SKM-1 treated with dmso at 0.1 percent for 144 hours (cell line): ENCODE results near the gene SLAMF9.

Source experiments
- DNase-seq: peaks from one replicate; lab custom pipeline; 2025; ENCODE audit not compliant: unreplicated experiment; lab: John Stamatoyannopoulos, UW

SLAMF9 gene

DNA sequence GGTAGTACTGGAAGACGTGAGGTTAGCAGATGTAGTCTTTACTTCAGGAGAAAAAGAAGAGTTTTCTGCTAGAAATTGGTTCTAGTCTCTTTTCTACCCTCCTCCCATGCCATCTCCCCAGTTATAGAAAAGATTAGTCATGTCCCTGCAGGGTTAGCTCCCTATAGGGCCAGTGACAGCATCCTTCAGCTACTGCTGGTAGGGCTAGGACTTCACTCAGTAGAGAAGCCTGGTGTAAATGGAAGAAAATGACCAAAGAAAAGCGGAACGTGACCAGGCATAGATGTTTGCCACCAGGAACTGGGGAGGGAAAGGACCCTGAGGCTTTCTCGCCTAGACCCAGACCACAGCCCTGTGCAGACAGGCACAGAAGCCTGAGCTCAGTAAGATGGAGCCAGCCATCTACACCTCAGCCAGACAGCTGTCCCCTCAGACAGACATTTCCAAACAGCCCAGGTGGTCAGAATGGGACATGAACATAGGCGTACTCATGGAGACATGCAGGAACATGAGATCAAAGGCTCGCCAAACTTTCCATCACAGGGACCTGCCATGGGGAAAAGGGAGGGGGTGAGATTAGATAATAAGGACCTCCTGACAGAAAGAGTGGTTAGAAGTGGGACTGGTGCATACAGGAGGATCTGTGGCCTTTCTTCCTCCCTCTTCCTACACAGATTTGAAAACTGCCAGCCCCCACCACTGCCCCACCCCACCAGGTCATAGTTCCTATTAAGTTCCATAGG is 23.5 kb upstream of the SLAMF9 start:
- DNase-seq, result no peak

DNA sequence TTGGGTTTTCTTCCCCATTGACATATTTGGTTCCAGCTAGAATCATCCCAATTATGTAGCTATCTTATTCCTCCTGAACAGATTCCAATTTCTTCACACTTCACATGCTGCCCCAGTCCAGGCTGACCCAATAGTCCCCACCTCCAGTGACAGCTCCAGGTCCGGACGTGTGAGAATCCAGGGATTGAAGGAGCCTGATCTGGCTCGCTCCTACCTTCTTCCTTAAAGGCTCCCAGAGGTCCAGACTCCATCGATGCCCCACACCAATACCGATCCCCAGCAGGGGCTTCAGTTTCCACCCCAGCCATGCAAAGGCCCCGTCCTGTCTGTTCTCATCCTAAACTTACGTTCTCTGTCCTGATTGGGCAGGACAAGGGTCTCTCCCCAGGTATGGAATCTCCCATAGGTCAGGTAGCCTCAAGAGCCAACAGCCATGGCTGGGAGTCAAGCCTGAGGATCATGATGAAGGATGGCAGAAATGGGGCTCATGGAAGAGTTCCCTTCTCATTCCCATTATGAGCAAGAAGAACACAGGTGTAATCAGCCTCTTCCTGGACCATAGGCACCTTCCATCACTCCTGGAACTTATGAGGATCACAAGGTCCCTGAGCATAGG is 20.4 kb upstream of the SLAMF9 start:
- no peak for DNase-seq

DNA sequence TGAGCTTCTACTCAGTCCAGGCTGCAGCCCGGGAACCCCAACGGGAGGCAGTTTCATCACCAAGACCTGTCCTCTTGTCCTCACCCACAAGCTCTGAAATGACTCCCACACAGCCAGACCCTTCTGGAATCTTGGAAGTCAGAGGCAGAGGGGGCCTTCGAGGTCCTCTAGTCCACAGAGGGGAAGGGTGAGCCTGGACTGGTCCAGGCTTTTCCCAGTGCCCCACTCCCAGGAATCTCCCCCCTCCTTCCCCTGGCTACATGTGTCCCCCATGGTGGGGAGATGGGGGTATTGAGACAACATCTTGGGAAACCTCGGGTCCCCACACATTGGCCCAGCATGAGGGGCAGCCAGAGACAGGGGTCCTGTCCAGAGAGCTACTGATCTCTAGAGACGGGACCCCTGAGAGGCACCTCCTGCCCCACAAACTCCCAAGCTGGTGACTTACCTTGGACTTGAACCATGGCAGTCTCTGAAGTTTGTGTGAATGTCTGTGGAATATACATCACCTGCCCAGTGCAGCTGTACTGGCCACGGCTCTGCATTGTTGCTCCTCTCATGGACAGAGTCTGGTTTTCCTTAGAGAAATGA is 19.4 kb upstream of the SLAMF9 start:
- DNase-seq, result no peak

DNA sequence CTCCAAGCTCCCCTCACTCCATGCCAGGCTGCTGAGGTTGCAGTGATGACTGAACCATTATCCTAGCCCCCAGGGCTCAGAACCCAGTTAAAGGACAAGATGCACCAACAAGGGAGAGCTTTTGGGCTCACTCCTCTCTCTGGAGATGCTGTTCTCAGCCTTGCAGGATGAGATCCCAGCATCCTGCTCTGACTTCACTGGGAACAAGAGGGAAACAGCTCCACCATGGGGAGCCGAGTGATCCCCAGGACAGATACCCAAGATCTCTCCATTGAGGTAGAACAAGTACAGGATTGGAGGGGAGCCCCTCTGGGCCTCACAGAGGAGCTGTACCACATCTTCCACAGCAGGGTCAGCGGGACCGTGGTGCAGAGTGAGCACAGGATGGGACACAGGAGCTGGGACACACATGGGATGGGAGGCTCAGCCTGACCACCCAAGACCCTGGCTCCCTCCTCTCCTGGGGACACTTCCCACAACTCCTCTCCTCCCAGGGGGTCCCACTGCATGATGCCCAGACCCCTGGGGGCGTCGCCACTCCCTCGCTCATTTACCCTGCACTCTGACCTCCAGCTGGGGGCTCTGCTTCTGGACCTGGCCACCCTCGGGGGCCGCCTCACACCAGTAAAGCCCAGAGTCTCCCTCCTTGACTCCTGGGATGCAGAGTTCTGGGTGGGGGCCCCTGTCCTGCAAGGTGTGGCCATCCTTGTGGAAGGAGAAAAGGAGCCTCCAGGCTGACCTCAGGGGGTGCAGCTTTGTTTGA is 18.6 kb upstream of the SLAMF9 start:
- no peak for DNase-seq

DNA sequence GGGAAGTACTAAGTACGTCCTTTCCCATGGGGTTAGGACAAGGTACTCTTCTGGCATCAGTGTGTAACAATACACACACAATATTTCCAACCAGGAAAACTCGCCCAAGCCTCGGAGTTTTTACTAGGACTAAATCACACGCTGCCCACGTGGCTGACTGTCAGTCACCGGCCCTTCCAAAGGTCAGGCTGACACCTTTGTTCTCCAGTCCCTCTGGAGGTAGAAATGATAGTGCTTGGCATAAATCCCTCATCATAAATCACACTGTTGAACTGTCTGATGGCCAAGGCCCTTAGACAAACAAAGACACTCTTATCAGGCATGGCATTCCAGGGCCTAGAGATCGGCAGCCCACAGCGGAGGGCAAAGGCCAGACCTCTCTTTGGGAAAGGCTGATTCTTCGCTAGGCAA is 16.9 kb upstream of the SLAMF9 start:
- DNase-seq, result no peak

DNA sequence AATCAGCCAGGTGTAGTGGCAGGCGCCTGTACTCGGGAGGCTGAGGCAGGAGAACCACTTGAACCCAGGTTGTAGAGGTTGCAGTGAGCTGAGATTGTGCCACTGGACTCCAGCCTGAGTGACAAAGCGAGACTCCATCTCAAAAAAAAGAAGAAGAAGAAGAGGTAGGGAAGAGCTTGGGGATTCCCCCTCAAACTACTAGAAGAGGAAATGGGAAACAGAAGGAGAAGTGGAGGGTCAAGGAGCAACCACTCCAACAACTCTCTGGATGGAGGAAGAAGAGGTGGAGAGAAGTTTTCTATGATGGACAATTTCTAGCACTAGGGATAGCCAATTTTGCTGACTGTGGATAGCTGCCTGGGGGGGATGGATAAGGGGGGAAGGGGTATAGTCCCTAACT is 14.9 kb upstream of the SLAMF9 start:
- DNase-seq, result no peak

DNA sequence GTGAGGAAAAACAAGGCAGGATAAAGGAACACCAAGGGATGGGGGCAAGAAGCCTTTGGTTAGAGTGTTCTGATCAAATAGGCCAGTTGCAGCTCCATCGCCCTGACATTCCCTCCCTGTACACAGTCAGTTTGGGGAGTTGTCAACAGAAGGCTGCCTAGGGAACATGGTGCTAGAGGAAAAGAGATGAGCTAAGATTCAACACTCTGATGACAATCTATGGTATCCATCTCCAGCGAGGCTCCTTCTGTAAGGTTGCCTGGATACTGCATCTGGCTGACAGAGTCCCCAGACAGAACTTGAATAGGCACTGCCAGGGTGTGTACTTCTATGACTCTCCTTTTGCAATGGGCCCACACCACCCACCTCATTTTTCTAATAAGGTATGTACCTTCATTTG is 11.2 kb upstream of the SLAMF9 start:
- DNase-seq, result no peak

DNA sequence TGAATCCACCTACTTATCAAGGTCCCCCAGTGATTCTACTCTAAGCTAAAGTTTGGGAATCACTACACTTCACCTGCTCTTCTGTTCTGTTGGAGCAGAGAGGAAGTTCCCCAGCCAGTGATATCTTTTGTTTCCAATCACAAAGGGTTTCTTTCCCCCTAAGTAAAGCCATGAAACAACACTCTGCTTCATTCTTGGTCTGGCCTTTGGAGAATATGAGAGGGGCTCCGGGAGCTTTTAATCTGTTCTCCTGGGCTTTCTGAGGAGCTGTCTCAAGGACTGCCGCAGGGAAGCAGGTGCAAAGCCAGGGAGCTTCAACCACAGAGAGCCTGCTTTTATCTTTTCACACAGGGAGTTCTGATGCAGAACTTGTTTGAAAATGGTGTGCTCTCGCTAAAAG is 10.1 kb upstream of the SLAMF9 start:
- DNase-seq, result no peak

DNA sequence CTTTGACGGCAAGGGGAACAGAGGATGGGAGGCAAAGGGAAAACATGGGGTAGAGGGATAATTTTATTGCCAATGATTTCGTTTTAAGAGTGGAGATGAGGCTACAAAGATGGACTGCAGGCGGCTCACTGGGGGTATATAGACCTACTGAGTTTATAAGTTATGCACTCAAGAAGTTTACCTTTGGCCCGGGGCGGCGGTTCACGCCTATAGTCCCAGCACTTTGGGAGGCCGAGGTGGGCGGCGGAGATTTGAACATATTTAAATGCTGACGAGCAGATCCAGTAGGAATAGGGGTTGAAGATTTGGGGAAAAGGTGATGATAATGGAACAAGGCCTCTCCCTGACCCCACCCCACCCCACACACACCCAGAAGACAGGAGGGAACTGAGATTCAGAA is 8.1 kb upstream of the SLAMF9 start:
- DNase-seq, result no peak

DNA sequence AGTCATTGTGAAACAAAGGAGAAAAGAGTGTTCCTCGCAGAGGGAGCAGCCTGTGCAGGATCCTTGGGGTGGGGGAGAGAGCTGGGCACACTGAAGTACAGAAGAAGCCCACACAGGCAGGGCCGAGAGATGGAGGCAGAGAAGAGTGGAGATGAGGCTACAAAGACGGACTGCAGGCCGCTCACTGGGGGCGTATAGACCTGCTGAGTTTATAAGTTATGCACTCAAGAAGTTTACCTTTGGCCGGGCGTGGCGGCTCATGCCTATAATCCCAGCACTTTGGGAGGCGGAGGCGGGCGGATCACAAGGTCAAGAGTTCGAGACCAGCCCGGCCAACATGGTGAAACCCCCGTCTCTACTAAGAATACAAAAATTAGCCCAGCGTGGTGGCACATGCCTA is 7.6 kb upstream of the SLAMF9 start:
- no peak for DNase-seq

DNA sequence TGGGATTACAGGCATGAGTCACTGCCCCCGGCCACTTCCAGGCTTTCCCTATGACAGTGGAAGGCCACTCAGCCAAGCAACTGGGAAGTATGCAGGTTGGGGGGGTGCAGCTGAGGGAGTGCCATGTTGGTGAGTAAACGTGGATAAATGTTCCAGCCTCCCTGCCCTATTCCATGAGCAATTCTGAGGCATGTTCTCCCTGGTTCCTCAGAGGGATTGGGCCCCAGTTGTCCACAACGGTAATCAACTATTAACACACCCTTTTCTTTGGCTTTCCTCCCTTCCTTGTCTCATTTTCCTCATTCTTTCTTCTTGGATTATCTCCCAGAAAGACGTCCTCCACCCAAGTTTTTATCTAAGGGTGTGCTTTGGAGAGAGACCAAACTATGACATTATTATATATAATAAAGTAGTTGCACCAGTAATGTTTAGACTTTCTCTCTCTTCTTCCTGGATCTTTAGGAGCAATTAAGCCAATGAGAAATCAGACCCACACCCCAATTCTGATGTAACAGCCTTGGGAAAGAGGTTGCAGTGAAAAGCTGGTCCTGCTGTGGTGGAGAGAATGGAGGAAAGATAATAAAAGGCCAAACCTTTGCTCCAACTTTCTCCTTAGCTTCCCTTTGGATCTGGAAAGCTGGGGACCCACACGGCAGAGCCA is 6.8 kb upstream of the SLAMF9 start:
- no peak for DNase-seq

DNA sequence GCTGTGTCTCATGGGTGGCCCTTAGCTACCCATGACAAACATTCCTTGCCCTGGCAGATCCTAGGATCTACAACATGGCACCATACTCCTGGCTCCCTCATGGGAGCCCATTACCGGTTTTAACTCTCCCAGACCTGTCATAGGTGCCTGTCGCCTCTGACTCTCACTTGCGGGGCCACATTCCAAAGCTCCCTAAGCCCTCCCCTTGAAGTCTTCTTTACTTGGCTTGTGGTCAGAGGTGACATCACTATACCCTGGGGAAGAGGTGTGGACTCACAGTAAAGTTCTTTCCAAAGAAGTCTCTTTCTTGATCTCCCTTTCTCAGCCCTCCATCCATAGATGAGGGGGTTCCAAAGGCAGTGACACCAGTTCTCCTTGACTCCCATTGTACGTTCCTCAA is 5.4 kb upstream of the SLAMF9 start:
- DNase-seq, result no peak

DNA sequence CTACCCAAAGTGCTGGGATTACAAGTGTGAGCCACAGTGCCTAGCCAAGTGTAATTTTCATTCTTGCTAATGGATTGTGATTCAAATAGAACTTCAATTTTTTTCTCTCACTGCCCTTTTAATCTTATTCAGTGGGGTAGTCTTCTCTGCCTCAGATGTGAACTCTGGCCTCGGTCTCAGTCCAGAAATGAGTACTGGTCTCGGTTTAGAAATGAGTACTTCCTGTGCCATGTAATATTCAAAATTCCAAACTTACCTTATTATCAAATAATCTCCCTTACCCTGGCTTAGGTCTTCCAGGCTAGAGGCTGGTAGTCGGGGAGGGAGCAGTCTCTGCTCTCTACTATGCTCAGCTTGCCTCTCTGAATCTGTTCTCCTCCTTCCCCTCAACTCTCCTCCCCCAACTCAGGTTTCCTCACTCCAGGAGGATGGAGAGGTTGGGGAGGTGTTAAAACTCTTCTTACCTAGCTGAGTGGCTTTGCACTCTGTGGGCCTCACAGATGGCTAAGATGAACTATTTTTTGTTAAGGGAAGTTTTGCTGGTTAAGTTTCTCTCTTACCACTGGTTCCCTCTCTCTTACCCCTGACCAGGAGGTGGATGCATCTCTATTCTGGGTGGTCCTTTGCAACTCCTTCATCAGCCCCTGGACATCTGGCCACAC is 4.8 kb upstream of the SLAMF9 start:
- no peak for DNase-seq

DNA sequence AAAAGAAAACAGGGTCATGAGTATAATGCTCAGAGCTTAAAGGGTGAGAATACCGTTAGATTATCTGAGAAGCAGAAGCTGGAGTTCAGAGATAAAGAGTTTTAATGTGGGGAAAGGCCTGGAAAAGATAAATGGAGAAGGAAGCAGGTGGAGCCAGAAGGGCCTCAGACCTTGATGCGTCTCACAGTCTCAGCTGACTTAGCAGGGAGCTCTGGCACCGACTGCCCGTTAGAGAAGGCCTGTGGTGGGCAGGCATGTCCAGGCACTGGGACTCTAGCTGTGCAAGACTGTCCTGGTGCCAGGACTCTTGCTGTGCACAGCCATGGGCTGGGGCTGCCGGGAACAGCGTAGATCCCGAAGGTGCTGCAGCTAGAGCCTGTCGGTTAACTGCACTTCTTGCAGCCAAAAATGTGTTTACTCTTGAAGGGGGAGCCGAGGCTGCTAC is 3.8 kb upstream of the SLAMF9 start:
- no peak for DNase-seq

DNA sequence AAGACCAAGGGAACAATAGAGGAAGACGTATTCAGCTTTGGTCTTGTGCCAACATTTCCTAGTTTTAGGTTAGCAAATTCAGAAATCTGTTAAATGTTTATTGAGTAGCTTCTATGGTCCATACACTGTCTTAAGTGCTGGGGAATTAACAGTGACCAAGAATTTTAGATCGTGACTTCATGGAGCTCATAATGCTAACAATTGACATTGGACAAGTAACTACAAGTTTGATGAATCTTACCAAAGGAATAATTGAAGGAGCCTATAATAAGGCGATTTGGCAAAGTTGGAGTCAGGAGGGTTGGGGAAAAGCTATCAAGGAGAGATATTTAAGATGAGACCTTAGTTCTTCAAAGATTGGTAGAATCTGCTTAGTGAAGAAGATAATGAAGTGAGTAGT is 1.4 kb upstream of the SLAMF9 start:
- DNase-seq, result no peak

DNA sequence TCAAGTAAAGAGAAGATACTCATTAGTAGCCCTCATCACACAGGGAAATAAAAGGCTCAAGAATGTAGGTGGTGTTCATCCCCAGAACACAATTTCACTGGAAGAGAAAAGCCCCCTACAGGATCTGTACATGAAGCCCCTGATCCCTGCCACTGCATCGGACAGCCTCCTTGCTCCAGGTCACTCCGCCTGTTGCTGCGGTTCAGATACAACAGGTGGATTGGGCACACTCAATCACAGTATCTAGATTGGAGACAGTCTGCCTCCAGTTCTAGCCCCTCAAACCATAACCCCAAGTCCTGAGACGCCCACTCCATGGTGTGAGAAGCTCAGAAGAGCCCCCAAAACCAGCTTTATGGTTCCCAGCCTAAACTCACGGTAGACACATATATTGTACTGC is 1.1 kb downstream of the SLAMF9 start:
- no peak for DNase-seq

DNA sequence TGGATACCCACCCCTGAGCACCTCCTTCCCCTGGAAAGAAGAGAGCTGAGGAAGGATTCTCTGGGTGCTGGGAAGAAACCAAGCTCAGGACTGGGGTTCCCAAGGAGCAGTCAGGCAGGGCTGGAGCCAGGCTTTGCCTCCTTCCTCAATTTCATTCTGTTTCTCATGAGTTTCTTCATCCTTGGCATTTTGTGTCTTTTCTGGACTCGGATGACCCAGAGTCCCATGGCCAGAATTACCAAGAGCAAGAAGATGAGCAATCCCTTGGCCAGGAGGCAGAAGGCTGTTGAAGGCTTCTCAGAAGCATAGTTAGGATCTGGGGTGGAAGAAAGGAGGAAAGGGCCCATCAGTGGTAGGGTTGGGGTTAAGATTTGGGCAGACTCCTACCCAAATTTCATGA is 2.5 kb downstream of the SLAMF9 start:
- DNase-seq, result no peak

DNA sequence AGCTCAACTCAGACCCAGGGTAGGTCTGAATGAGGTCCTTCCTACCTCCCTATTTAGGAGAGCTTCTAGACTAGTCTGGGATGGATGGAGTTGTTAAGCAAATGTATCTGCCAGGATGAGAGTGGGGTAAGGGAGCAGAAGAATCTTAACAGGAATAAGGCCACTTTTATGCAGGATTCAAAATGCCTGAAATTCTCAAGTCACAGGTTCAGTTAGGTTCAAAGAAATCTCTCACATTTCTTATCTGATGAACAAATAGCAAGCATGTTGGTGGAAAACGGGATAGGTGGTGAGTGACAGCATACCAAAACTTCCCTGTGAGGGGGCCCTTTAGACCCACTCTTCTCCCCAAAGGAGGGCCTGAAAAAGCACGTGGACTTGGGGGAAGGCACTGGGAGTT is 3.0 kb downstream of the SLAMF9 start:
- no peak for DNase-seq

DNA sequence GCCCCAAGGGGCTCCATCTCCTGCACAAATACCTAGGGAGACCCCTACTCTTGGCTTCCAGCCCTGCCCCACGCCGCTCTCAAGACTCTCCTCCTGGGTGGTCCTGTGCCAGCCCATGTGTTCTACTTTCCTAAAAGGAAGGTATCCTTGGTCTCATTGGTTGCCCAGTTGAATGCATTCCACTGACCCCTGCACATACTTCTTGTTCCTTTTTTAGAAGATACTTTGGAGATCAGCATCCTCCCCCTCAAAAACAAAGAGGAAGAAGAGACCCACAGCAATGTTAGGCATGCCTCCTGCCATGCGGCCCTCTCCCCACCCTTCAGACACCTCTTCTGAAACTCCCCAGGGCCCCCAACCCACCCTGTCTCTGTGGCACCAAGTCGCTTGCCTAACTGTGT is 4.1 kb downstream of the SLAMF9 start:
- DNase-seq, result peak; percentile 81

DNA sequence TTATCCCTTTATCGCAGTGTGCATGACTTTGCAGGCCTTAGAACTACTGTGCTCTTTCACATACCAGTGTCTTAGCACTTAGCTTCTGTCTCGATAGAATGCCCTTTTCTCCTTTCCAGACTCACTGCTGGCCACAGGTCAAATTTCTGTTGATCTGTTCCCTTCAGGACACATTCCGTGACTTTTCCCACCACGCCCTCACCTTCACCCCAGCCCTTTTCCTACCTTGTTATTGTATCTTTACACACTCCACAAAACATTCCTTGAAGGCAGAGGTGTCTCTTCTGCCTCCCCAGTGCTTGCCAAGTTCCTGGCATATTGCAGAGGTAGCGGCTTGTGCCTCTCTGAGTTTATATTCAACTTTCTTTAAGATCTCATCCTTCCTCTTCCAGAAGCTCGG is 4.9 kb downstream of the SLAMF9 start:
- DNase-seq, result no peak

DNA sequence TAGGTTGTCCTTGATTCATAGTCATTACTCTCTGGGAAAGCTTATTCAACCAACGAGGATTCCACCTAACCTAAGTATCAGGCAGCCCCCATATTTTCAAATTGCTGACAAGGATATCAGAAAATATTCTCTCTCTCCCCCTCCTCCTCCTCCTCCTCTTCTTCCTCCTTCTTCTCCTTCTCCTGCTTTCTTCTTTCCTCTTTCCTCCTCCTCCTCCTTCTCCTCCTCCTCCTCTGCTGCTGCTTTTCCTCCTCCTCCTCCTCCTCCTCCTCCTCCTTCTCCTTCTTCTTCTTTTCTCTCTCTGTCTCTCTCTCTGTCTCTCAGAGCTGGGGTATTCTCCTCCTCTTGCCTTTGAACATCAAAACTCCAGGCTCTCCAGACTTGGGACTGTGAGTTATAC is 6.1 kb downstream of the SLAMF9 start:
- DNase-seq, result no peak
